NCI-H2081 (cell line): ENCODE results near the gene MEIS2.

Experiments used
- DNase-seq, 2 experiments: peaks; one replicate each; lab custom pipeline; 2025; lab: John Stamatoyannopoulos, UW

The MEIS2 gene

DNA sequence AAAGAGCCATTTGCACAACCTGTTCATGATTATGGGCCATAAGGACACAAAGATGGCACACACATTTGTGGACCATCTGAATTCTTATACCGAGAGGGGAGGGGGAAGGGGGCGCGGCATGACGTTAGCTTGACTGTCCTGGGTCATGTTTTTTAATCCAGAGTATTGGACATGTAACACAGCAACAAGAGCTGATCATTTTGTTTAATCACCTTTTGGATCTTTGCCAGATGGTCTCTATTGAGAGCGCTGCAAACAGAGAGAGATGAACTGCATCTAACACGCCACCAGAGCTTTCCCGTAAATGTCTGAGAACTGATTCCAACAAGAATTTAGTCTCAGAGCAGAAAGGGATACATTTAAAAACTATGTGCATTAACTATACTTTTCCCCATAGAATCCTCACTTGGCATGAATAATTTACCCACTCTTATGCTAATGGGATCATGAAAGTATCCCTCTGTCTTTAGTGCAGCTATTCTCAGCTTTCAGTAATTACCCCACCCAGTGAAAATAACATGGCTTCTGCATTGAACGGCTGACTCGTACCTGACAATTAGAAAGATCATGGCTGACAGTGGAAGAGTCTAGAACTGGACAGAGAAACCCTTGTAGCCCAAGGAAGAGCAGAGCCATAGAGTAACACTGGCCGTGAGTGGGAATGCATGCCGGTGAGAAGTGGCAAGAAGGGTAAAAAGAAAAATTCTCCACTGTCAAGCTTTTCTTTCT lies 22.6 kb downstream of the MEIS2 start:
- no peak for DNase-seq

DNA sequence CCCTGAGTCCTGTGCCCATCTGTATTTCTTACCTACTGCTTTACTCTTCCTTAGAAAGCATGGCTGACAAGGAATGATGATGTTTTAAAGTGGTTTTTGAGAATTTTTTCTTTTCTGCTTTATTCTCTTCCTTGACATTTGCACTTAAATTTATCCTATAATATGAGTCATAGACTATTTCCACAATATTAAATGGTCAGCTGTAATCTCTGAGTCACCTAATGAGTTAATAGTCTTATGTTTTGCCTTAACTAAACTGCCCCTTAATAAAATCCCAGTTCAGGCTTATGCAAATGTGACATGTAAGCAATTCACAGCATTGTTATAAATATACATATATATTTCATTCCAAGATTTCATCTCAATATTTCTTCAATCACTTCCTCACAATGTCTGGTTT lies 23.8 kb downstream of the MEIS2 start:
- no peak for DNase-seq

DNA sequence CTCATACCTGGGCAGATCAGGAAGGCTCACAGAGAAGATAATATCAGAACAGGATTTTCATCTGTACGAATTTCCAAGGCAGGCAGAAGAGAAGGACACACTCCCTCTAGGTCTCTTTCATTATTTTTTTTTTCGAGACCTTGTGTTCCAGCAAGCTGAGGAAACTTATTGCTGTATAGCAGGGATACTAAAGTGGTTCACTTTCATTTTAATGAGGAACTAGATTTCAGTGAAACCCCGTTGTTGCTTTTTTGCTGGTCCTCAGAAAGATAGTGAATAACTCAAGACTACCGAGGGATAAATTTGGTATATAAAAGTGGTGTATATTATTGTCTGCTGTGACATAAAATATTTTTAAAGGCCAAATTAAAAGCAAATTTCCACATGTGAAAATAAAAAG lies 24.6 kb downstream of the MEIS2 start:
- DNase-seq = no peak

DNA sequence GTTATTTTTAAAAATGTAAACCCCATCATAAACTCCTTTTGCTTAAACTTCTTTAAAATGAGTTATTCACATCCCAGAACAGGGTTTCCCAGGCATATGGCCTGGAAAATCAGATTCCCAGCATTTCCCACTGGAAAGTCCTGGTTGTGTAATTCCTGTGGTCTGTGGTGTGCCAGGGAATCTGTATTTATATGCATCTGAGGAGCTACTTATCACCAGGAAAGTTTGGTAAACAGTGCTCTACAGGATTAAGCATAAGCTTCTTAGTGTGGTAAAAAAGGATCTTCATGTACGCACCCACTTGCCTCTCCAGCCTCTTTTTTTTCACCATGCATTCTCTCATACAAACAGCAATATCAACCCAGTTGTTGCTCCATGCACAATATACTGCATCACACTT lies 28.2 kb downstream of the MEIS2 start:
- no peak for DNase-seq

DNA sequence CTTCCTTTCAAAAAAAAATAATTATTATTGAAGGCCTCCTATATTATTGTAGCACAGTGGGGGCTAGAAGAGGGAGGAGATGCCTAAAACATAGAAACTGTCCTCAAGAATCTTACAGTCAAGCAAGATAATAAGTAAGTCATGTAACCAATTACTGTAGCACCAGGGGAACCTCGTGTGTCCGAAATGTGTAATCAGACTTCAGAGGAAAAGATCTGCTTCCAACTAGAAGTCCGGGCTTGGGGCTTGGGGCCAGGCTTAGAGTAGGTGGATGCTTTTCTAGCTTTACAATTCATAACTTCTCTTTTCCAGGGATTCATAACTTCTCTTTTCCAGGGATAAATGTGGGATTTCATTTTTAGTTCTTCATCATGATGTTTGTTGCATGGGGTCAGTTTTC lies 29.2 kb downstream of the MEIS2 start:
- no peak for DNase-seq

DNA sequence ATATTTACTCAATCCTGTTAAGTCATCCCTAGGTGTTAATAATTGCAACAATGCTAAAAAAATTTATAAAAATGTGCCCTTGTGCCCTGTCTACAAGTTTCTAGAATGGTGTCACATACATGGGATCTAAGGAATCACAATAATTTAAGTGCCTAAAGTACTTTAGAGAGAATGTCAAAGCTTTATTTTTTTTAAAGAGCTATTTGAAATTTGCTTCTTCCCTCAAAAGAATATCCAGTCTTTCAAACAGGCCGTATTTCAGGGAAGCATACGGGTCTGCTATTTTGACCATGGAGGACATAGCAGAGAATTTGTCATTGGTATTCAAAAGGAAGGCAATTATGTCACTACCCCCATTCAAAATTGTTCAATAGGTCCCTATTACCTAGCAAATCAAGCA lies 29.7 kb downstream of the MEIS2 start:
- DNase-seq = no peak

DNA sequence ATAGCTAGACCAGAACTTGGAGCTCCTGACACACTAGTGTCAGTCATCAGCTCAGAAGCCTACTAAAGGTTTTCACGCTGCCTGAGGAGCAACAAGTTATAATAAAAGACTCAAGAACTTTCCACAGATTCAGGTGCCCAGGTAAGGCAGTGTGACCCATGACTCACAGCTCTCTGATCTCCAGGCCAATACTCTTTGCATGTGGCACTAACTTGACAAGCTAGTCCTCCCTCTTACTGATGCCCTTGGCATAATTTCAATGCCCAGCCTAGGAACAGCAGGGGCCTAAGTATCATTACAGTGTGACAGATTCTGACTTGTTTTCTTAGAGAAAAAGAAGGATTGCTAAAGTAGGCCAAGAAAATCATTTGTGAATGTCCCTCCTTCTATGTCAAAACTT lies 38.4 kb downstream of the MEIS2 start:
- DNase-seq = no peak

DNA sequence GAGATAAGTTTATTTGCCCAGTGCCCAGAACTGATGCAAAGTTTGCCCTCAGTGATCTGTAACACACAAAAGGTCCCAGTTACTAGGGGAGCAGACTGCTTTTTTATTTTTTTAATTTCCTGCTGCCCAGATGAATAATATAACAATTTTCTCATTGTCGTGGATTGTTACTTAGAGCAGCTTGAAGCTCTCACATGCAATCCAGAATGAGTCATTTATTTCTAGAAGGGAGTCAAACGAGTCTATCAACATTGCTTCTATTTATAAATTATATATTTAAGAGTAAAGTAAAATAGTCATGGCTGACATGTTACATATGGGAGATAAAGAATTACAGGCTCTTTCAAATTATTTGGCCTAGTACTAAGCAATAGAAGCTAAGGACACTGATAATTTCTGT lies 41.3 kb downstream of the MEIS2 start:
- DNase-seq = no peak

DNA sequence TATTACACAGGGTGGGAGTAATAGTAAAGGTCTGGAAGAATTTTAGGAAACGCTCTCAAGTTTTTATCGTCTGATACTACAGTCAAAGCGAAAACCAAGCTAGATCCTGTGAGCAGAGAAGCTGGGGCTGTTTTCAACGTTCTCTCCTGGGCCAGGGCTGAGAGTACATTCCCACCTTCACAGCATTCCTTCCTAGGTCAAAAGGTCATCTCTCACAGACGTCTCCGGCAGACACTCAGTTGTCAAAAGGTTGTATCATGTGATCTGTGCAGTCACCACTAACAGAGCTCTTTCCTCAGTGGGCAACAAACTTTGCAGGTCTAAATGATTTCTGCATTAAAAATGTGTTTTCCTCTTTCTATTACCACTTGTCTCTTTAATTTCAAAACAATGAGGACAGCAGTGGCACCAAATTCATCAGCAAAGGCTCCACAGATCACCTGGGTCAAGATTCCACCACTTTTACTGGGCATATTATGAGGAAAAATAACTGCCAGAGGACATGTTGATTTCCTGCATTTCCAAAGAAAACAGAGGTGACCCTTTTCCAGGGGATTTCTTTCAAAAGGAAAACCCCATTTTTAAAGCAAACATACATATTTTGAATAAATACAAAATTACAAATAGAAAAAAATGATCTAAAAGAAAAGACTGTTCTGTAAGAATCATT lies 41.9 kb downstream of the MEIS2 start:
- DNase-seq = no peak

DNA sequence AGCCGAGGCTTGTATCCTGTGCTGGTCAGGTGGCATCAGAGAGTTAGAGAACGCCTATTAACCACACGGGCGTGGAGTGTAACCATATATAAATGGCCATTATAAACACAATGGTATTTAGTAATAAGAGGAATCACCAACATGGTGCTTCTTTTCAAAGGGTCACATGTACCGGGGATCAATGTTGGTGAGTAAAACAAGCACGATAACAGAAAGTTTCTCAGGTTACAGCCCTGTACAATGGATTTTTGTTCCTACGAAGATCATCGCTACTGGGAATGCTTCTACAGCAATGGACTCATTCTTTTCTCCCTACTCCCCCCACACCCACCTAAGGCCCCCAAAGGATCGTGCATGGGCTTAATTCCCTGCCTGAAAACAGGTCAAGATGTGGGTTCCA lies 42.5 kb downstream of the MEIS2 start:
- DNase-seq = peak in 1 of 2 experiments; percentile 20

DNA sequence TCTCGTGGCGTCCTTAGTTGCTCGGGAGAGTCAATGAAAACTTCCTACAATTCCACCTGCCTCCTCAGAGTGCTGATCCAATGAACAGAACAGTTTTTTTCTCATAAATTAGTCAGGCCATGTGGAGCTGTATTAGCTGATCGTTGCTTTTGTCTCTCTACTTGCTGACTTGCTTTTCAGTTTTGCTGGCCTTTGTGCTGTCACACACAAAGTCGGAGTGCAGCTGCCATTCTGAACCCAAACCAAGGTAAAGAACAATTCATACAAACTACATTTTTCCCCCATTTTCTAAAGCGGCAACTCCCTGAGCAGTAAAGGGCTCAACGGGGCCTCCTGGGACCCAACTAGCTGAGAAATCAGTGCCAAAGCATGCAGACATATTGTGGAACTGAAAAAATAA lies 43.1 kb downstream of the MEIS2 start:
- no peak for DNase-seq

DNA sequence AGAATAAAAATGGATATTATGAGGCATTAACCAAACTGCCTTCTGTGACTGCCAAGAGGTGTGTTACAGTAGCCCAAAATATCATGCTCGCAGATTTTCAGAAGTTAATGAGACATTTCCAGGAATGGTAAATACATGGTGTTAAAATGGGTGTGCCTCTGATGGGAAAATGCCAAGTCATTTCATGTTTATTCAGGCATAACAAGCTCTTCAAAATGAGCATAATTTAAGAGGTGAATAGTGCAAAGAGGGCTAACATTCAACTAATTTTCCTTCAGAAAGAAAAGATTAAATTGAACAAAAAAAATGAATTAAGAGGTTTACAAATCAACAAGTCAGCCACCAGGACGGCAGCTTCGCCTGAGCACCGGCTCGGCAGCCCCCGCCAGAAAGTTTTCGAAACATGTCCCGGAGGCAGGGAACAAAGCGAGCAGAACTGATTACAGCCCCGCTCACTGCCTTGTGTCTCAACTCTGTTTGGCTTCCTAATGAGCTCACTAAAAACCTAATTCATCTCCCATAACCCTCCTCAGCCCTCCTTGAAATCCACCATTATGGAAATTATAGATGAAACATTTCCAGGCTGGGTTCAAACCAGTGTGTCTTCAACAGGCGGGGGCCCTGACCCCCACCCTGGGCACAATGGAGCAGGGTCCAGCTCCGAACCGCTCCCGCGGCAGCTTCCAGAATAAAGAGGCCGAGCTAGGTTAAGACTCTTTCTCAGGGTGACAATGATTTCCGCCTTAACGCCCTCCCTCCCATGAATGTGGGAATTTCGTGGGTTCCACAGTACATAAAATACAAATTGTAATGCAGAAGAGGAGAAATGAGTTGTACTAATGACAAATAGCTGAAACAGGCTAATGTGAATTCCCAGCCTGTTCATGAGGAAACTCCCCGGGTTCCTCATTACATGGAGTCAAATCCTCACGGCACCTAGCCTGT lies 43.9 kb downstream of the MEIS2 start:
- DNase-seq = peak; percentile 76 to 92

DNA sequence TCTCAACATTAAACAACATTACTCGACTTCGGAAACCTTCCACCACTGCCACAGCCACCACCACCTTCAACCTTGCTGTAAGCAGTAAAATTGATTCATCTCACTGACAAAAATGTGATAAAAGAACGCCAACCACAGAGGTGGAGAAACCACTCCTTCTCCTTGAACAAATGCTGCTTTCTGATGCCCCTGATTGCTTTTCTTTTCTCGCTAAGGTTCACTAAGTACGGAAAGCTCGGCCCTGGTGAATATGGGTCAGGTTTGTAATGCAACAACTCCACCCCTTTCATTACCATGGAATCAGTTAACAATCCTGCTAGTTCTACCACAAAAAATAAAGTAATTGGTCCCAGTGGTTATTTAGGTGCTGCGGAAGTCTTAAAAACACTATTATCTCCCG lies 44.9 kb downstream of the MEIS2 start:
- peak in 1 of 2 experiments; percentile 33 for DNase-seq

DNA sequence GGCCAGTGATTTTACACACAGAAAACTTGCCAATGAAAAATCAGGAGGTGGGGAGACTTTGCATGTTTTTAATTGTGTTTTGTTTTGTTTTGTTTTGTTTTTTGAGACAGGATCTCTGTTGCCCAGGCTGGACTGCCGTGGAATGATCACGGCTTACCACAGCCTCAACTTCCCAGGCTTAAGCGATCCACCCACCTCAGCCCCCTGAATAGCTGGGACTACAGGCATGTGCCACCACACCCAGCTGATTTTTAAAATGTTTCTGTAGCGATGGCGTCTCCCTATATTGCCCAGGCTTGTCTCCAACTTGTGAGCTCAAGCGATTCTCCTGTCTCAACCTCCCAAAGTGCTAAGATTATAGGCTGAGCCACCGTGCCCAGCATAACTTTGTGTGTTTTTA lies 46.0 kb downstream of the MEIS2 start:
- no peak for DNase-seq

DNA sequence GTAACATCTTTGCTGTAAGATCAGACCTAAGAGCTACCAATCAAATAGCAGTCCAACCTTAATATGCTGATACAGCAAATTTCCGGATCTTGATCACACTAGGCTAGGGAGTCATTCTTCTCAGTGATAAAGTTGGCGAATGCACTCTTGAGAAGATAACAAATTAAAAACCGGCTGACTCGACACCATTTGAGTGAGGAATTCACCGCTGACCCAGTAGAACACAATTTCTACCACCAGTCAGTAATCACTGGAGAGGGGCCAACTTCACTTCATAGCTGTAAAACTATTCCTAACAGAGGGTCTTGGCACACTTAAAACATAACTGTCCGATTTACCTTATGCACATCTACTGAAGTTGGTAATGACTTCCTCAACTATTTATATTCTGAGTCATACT lies 47.2 kb downstream of the MEIS2 start:
- no peak for DNase-seq

DNA sequence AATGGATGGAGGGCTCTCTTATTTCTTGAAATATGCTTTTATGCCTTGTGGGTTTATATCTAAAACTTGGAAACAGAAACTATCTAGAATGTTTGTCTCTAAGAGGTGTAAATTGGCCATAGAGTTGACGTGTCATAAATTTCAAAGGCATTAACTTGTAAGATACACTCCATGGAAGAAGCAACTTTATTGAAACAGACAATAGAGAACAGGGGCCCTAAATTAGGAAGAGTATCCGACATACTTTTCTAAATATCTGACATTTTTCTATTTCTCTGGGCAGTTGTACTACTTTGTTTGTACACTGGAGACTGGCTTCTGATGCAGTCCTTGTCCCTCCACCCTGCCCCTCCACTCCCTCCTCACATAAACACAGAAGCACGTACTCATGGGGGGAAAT lies 50.0 kb downstream of the MEIS2 start:
- DNase-seq = no peak

DNA sequence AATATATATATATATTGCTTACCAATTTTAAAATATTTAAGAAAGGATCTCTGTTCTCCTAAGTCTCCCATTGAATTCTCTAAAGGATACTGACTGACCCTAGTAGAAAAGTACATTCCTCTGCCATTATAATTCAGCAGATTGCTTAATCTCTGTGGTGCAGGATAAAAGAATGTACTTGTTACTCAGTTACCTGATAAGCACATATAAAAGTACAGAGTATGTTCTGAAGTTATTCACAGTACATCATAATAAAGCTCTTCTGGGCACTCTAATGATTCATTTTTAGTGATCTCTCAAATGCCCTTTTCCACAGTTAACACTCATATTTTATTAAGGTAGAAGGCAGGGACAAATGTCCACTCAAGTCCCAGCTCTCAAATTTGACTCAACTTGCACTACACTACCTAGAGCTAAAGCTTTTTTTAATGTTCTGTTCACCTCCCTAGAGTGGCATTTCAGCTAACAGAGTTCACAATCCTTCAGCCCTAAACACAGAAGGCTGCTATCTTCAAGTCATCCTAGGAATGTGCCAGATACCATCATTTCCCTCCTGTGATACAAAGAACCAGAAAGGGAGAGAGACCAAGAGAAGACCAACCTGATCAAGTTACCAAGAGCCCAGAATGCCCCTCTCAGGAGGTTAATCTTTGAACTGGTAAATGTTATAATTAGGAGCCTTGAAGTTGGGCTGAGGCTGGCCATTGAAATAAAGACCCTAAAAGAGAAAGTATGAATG lies 53.3 kb downstream of the MEIS2 start:
- DNase-seq = no peak

DNA sequence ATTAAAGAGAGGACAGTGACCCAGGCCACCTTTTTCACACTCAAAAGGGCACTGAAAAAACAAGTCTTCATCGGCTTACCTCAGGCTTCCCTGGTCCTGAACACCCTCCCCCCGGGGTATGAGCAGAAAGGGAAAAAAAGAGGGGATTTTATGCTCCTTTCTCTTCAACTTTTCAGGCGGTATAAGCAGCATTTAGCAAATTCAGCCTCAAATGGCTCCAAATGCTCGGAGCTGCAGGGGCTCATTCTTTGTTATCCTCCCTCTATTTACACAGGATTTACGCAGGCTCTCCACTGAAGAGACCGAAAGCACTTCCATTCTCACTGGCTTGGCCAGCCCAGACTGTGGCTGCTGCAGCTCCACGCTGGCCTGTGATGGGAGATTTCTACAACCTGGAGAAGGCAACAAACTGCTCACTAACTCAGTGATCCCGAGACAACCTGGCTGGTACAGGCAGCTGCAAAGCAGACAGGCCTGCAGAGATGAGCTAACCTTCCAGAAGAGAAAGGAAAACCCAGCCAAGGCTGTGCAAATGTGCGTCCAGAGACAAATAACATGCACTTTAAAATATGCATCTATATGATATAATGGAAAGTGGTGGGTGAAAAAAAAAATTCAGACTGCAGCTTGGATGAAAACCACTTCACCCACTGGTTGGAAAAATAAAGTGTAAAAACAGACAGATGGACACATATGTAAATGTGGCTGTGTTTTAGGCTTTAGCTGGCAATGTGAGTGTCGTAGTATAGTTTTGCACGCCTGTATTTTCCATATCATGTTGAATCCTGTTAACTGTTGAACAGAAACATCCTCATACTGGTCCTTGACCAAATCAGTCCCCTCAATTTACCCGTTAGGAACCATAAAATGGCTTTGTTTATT lies 54.2 kb downstream of the MEIS2 start:
- peak; percentile 46 to 75 for DNase-seq

DNA sequence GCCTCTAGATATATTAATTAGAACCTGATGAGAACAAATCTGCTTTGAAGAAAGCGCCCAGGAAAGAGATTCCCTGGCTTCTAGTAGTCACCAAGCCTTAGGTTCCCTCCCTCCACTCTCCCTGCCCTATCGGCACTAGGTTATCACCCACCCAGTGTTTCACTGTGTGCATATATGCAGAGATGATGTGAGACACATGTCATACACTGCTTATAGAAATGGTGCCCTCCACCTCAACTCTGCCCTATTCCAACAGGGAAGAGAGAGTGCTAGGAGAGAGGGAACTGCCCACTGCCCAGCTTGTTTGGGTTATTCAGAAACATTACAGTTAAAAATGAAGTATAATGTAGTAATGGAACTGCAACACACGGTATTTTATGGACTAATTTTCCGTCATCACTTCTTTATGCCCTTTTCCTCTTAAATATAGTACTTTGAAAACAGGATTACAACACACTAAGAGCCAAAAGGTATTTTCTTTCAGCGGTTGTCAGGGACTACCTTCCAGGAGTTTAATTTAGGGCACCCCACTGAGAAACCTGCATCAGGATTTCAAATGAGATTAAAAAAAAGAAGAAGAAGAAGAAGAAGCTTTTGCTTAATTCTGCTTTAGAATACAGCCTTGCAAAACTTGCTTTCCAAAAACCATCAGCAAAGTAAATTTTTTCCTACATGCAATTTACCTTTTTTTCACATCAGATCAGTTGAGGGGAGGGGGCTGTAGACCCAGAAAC lies 55.3 kb downstream of the MEIS2 start:
- DNase-seq = peak in 1 of 2 experiments; percentile 20

DNA sequence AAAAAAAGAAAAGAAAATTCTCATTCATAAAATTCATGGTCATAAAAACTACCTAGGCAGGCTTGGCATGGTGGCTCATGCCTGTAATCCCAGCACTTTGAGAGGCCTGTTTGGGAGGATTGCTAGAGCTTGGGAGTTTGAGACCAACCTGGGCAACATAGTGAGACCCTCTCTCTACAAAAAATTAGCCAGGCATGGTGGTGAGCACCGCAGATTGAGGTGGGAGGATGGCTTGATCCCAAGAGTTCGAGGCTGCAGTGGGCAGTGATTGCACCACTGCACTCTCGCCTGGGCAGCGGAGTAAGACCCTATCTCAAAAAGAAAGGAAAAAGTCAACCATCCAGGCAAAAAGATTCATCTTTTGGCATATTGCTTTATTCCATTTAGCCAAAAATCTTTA lies 58.5 kb downstream of the MEIS2 start:
- no peak for DNase-seq
